HG02759 (cell line): ENCODE results near the gene OPA1.

Experiments
- ATAC-seq: cut with Tn5 transposase; IDR thresholded peaks from one replicate; pipeline ENCODE4 v1.9.1; 2021; ENCODE audit warnings: mild to moderate bottlenecking, moderate library complexity; ENCODE audit not compliant: unreplicated experiment

OPA1 gene

GRCh38 chr3:193648542-193649076 lies 55.6 kb downstream of the OPA1 start:
- ATAC-seq: no peak

- ATAC-seq: no peak
These were observed 57.6 kb downstream of the OPA1 start for GRCh38 chr3:193650585-193650984.

- ATAC-seq: no peak
These were observed 62.9 kb downstream of the OPA1 start for GRCh38 chr3:193655831-193656433.

- ATAC-seq: no peak
These were observed 63.4 kb downstream of the OPA1 start for GRCh38 chr3:193656445-193656844.

GRCh38 chr3:193656878-193657282 lies 63.9 kb downstream of the OPA1 start:
- no peak for ATAC-seq

GRCh38 chr3:193660171-193660570 lies 67.2 kb downstream of the OPA1 start:
- ATAC-seq: no peak

GRCh38 chr3:193660698-193661411 lies 67.8 kb downstream of the OPA1 start:
- no peak for ATAC-seq

- ATAC-seq: no peak
These were observed 69.8 kb downstream of the OPA1 start for GRCh38 chr3:193662757-193663322.

- ATAC-seq: no peak
These were observed 72.5 kb downstream of the OPA1 start for GRCh38 chr3:193665370-193665989.

GRCh38 chr3:193673845-193674244 lies 80.8 kb downstream of the OPA1 start:
- no peak for ATAC-seq

- no peak for ATAC-seq
These were observed 81.7 kb downstream of the OPA1 start for GRCh38 chr3:193674714-193675113.

- ATAC-seq: no peak
These were observed 84.7 kb downstream of the OPA1 start for GRCh38 chr3:193677734-193678133.

GRCh38 chr3:193680220-193680619 lies 87.2 kb downstream of the OPA1 start:
- no peak for ATAC-seq

GRCh38 chr3:193681631-193682030 lies 88.6 kb downstream of the OPA1 start:
- ATAC-seq: no peak

GRCh38 chr3:193686665-193687483 lies 93.9 kb downstream of the OPA1 start:
- ATAC-seq: no peak

GRCh38 chr3:193688834-193689714 lies 96.1 kb downstream of the OPA1 start:
- no peak for ATAC-seq

- ATAC-seq: peak; percentile 57
These were observed 100.8 kb downstream of the OPA1 start for GRCh38 chr3:193693774-193694173.

GRCh38 chr3:193701953-193702635 lies 109.1 kb downstream of the OPA1 start:
- ATAC-seq: peak; percentile 76

- no peak for ATAC-seq
These were observed 110.0 kb downstream of the OPA1 start for GRCh38 chr3:193702967-193703366.
